Measurements from ENCODE around the gene ATG2B.
A peak's percentile ranks its signal among the peaks of the same experiment; 100 is the strongest.

The ATG2B gene

DNA sequence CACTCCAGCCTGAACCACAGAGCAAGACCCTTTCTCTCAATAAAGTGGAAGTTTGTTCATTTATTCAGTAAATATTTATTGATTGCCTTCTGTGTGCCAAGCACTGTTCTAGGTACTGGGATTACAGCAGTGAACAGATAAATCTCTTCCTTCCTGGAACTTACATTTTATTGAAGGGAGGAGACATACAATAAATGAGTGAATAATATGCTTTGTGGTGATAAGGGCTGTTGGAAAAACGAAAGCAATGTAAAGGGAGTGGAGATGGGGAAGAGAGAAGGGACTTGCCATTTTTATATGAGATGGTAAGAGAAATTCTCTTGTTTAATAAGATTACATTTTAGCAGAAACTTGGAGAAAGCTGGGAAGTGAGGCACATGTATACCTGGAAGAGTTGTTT, 1.8 kb upstream of the ATG2B start:
- no peak for TF ChIP-seq ZNF747 (tag by site-specific recombination; IDR thresholded peaks at IDR 0.05)
- TF ChIP-seq PRDM1 (tag by site-specific recombination; IDR thresholded peaks at IDR 0.05) = peak; percentile 51; the same call in 1 of the 2 replicates
- TF ChIP-seq, protein P1, sequence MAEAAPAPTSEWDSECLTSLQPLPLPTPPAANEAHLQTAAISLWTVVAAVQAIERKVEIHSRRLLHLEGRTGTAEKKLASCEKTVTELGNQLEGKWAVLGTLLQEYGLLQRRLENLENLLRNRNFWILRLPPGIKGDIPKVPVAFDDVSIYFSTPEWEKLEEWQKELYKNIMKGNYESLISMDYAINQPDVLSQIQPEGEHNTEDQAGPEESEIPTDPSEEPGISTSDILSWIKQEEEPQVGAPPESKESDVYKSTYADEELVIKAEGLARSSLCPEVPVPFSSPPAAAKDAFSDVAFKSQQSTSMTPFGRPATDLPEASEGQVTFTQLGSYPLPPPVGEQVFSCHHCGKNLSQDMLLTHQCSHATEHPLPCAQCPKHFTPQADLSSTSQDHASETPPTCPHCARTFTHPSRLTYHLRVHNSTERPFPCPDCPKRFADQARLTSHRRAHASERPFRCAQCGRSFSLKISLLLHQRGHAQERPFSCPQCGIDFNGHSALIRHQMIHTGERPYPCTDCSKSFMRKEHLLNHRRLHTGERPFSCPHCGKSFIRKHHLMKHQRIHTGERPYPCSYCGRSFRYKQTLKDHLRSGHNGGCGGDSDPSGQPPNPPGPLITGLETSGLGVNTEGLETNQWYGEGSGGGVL (tag by site-specific recombination; IDR thresholded peaks at IDR 0.05) = no peak
- TF ChIP-seq ZNF121 (tag by site-specific recombination; IDR thresholded peaks at IDR 0.05) = peak; percentile 32; the same call in 1 of the 2 replicates
- no peak for TF ChIP-seq ZNF239 (tag by site-specific recombination; IDR thresholded peaks at IDR 0.05)
- no peak for TF ChIP-seq ZNF701 (tag by site-specific recombination; IDR thresholded peaks at IDR 0.05)
- TF ChIP-seq ZNF354C (tag by site-specific recombination; IDR thresholded peaks at IDR 0.05; ENCODE audit: borderline replicate concordance, low read depth) = no peak
- no peak for TF ChIP-seq ZNF837 (tag by site-specific recombination; IDR thresholded peaks at IDR 0.05)
- TF ChIP-seq, protein P2, sequence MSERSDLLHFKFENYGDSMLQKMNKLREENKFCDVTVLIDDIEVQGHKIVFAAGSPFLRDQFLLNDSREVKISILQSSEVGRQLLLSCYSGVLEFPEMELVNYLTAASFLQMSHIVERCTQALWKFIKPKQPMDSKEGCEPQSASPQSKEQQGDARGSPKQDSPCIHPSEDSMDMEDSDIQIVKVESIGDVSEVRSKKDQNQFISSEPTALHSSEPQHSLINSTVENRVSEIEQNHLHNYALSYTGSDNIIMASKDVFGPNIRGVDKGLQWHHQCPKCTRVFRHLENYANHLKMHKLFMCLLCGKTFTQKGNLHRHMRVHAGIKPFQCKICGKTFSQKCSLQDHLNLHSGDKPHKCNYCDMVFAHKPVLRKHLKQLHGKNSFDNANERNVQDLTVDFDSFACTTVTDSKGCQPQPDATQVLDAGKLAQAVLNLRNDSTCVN (tag by site-specific recombination; optimal IDR thresholded peaks at IDR 0.05) = no peak
- Histone ChIP-seq H3K36me3 (ENCODE audit: control insufficient read depth in 2 of 2, insufficient read depth in 1 of 2, low read length in 2 of 2) (no peaks in the 10 kb centered on the region), H3K4me1 (ENCODE audit: control insufficient read depth, insufficient read depth, low read length) (peaks cover 18% of the 10 kb centered on the region), H3K9me3 (ENCODE audit: control insufficient read depth, insufficient read depth, low read depth, low read length) (no peaks in the 10 kb centered on the region), H3K4me3 (ENCODE audit: low read depth, low read length) (peak overlapping the region; percentile 80), H3K27ac (ENCODE audit: extremely low read depth, low read depth, low read length) (no peak overlapping the region)
- ChIA-PET CTCF (no interaction called here), POLR2A (no interaction called here)

DNA sequence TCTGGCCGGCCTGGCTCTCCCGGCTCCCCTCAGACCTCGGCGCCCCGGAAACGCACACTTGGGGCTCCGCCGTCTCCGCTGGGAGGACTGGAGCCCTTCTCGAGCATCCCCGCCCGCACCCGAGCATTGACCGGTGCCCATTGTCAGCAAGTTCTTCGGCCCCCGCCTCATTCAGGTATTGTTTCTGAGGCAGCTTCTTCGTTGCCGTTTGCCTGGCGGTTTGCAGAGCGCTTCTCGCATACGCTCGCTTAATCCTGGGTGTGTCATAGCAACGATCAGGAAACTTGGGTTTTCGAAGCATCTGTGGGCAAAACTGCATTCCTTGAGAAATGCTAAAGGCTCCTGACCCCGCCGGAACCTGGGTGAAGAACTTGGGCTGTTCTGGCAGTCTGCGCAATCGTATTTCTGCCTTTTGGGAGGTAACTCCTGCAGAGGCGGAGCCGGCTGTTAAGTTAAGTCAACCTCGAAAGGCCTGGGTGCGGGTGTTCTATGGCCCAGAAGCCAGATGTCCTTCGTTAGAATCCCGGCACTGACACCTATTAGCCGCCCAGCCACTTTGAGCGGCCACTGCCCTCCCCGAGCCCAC, 703 bp upstream of the ATG2B start:
- POLR2A ChIA-PET = interaction anchor here (0.6 to 1.2 kb wide), 2 partner anchors 28 to 880 kb away, joined by 3 to 4 read pairs; partner anchors contain the start of gene AK7
- CTCF ChIA-PET = no interaction called here
- TF ChIP-seq ZBTB8A (tag by site-specific recombination; IDR thresholded peaks at IDR 0.05) = peak; percentile 9; the same call in 1 of the 2 replicates
- TF ChIP-seq IKZF3 (tag by site-specific recombination; IDR thresholded peaks at IDR 0.05) = no peak
- TF ChIP-seq ZBTB20 (tag by site-specific recombination; IDR thresholded peaks at IDR 0.05) = peak; percentile 89
- no peak for TF ChIP-seq GLI2 (tag by site-specific recombination; IDR thresholded peaks at IDR 0.05; ENCODE audit: borderline replicate concordance, low read depth)
- TF ChIP-seq ZNF658 (tag by site-specific recombination; IDR thresholded peaks at IDR 0.05) = no peak
- 0 out of 2 replicates have a peak, but pooled peaks have one; percentile 14 for TF ChIP-seq BCL11B (tag by site-specific recombination; IDR thresholded peaks at IDR 0.05; ENCODE audit: low read depth)
- TF ChIP-seq RBAK (tag by site-specific recombination; IDR thresholded peaks at IDR 0.05) = no peak
- TF ChIP-seq, protein P3, sequence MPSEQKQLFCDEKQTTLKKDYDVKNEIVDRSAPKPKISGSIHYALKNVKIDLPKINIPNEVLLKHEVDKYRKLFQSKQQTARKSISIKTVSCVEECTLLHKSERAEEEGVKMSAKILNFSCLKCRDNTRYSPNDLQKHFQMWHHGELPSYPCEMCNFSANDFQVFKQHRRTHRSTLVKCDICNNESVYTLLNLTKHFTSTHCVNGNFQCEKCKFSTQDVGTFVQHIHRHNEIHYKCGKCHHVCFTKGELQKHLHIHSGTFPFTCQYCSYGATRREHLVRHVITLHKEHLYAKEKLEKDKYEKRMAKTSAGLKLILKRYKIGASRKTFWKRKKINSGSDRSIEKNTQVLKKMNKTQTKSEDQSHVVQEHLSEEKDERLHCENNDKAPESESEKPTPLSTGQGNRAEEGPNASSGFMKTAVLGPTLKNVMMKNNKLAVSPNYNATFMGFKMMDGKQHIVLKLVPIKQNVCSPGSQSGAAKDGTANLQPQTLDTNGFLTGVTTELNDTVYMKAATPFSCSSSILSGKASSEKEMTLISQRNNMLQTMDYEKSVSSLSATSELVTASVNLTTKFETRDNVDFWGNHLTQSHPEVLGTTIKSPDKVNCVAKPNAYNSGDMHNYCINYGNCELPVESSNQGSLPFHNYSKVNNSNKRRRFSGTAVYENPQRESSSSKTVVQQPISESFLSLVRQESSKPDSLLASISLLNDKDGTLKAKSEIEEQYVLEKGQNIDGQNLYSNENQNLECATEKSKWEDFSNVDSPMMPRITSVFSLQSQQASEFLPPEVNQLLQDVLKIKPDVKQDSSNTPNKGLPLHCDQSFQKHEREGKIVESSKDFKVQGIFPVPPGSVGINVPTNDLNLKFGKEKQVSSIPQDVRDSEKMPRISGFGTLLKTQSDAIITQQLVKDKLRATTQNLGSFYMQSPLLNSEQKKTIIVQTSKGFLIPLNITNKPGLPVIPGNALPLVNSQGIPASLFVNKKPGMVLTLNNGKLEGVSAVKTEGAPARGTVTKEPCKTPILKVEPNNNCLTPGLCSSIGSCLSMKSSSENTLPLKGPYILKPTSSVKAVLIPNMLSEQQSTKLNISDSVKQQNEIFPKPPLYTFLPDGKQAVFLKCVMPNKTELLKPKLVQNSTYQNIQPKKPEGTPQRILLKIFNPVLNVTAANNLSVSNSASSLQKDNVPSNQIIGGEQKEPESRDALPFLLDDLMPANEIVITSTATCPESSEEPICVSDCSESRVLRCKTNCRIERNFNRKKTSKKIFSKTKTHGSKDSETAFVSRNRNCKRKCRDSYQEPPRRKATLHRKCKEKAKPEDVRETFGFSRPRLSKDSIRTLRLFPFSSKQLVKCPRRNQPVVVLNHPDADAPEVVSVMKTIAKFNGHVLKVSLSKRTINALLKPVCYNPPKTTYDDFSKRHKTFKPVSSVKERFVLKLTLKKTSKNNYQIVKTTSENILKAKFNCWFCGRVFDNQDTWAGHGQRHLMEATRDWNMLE (tag by site-specific recombination; conservative IDR thresholded peaks at IDR 0.05; ENCODE audit: low read depth) = no peak
- TF ChIP-seq, protein P4, sequence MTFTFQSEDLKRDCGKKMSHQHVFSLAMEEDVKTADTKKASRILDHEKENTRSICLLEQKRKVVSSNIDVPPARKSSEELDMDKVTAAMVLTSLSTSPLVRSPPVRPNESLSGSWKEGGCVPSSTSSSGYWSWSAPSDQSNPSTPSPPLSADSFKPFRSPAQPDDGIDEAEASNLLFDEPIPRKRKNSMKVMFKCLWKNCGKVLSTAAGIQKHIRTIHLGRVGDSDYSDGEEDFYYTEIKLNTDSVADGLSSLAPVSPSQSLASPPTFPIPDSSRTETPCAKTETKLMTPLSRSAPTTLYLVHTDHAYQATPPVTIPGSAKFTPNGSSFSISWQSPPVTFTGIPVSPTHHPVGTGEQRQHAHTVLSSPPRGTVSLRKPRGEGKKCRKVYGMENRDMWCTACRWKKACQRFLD (tag by site-specific recombination; IDR thresholded peaks at IDR 0.05) = no peak
- TF ChIP-seq, protein P5, sequence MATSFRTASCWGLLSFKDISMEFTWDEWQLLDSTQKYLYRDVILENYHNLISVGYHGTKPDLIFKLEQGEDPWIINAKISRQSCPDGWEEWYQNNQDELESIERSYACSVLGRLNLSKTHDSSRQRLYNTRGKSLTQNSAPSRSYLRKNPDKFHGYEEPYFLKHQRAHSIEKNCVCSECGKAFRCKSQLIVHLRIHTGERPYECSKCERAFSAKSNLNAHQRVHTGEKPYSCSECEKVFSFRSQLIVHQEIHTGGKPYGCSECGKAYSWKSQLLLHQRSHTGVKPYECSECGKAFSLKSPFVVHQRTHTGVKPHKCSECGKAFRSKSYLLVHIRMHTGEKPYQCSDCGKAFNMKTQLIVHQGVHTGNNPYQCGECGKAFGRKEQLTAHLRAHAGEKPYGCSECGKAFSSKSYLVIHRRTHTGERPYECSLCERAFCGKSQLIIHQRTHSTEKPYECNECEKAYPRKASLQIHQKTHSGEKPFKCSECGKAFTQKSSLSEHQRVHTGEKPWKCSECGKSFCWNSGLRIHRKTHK (tag by site-specific recombination; IDR thresholded peaks at IDR 0.05) = no peak
- TF ChIP-seq ZNF335 (tag by site-specific recombination; conservative IDR thresholded peaks at IDR 0.05) = peak; percentile 23
- no peak for TF ChIP-seq ZNF777 (tag by site-specific recombination; IDR thresholded peaks at IDR 0.05; ENCODE audit: borderline replicate concordance)
- TF ChIP-seq, protein P6, sequence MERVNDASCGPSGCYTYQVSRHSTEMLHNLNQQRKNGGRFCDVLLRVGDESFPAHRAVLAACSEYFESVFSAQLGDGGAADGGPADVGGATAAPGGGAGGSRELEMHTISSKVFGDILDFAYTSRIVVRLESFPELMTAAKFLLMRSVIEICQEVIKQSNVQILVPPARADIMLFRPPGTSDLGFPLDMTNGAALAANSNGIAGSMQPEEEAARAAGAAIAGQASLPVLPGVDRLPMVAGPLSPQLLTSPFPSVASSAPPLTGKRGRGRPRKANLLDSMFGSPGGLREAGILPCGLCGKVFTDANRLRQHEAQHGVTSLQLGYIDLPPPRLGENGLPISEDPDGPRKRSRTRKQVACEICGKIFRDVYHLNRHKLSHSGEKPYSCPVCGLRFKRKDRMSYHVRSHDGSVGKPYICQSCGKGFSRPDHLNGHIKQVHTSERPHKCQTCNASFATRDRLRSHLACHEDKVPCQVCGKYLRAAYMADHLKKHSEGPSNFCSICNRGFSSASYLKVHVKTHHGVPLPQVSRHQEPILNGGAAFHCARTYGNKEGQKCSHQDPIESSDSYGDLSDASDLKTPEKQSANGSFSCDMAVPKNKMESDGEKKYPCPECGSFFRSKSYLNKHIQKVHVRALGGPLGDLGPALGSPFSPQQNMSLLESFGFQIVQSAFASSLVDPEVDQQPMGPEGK (tag by site-specific recombination; IDR thresholded peaks at IDR 0.05) = 0 out of 2 replicates have a peak, but pooled peaks have one; percentile 20

More for the DNA sequence above, 703 bp upstream of the ATG2B start:
- Histone ChIP-seq H3K4me1 (ENCODE audit: control insufficient read depth, insufficient read depth, low read length) (peaks cover 18% of the 10 kb centered on the region), H3K36me3 (ENCODE audit: control insufficient read depth in 2 of 2, insufficient read depth in 1 of 2, low read length in 2 of 2) (no peaks in the 10 kb centered on the region), H3K27ac (ENCODE audit: extremely low read depth, low read depth, low read length) (peak overlapping the region; percentile 34; the same call in 1 of the 2 replicates), H3K9me3 (ENCODE audit: control insufficient read depth, insufficient read depth, low read depth, low read length) (no peaks in the 10 kb centered on the region), H3K4me3 (ENCODE audit: low read depth, low read length) (peak overlapping the region; percentile 80)

Data from HEK293 (cell line).